ENCODE data around the gene MAMDC4. TPM values are rescaled to one million over a fixed set of nuclear protein-coding genes. Genes with fewer than 3 reads are reported as not detected.
"Not testable (repeated sequence)": the region's sequence is repeated elsewhere in the genome, so short reads cannot be mapped to it uniquely, and the experiment has no call there.

Gene MAMDC4
- total and polyA plus RNA-seq, 2 experiments from 2014 or later: 1.7 to 6.8 TPM

DNA sequence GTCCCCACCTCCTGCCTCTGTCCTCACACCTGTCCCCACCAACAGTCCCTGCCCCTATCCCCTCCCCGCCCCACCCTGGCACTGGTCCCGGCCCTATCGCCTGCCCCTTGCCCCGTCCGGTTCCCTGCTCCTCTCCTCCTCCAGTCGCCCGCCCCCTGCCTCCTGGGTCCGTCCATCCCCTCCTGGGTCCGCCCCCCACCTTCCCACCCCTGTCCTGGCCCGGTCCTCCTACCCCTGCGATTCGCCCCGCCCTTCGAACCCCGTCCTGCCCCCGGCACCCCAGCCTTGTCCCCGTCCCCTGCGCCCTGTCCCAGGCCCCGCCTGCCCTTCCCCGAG is 13.6 kb downstream of the MAMDC4 start (continued):
- no peak for TF ChIP-seq EZH2 (IDR thresholded peaks at IDR 0.05; ENCODE audit: low read depth, unreplicated experiment)
- no peak for TF ChIP-seq JUNB (IDR thresholded peaks at IDR 0.05; ENCODE audit: unreplicated experiment)
- TF ChIP-seq, protein P1, sequence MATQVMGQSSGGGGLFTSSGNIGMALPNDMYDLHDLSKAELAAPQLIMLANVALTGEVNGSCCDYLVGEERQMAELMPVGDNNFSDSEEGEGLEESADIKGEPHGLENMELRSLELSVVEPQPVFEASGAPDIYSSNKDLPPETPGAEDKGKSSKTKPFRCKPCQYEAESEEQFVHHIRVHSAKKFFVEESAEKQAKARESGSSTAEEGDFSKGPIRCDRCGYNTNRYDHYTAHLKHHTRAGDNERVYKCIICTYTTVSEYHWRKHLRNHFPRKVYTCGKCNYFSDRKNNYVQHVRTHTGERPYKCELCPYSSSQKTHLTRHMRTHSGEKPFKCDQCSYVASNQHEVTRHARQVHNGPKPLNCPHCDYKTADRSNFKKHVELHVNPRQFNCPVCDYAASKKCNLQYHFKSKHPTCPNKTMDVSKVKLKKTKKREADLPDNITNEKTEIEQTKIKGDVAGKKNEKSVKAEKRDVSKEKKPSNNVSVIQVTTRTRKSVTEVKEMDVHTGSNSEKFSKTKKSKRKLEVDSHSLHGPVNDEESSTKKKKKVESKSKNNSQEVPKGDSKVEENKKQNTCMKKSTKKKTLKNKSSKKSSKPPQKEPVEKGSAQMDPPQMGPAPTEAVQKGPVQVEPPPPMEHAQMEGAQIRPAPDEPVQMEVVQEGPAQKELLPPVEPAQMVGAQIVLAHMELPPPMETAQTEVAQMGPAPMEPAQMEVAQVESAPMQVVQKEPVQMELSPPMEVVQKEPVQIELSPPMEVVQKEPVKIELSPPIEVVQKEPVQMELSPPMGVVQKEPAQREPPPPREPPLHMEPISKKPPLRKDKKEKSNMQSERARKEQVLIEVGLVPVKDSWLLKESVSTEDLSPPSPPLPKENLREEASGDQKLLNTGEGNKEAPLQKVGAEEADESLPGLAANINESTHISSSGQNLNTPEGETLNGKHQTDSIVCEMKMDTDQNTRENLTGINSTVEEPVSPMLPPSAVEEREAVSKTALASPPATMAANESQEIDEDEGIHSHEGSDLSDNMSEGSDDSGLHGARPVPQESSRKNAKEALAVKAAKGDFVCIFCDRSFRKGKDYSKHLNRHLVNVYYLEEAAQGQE (IDR thresholded peaks at IDR 0.05; ENCODE audit: unreplicated experiment): no peak

DNA sequence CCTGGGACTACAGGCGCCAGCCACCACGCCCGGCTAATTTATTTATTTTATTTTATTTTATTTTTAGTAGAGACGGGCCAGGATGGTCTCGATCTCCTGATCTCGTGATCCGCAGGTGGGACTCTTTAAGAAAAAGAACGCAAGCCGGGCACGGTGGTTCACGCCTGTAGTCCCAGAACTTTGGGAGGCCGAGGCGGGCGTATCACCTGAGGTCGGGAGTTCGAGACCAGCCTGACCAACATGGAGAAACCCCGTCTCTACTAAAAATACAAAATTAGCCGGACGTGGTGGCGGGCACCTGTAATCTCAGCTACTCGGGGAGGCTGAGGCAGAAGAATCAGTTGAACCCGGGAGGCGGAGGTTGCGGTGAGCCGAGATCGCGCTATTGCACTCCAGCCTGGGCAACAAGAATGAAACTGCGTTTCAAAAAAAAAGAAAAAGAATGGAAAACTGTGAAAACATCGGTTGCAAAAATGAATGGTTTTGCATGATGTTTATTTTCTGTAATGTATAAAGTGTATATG is 14.8 kb downstream of the MAMDC4 start:
- H3K4me3 Mint-ChIP-seq: peak overlapping the region; percentile 58; the same call in 2 of the 3 replicates

DNA sequence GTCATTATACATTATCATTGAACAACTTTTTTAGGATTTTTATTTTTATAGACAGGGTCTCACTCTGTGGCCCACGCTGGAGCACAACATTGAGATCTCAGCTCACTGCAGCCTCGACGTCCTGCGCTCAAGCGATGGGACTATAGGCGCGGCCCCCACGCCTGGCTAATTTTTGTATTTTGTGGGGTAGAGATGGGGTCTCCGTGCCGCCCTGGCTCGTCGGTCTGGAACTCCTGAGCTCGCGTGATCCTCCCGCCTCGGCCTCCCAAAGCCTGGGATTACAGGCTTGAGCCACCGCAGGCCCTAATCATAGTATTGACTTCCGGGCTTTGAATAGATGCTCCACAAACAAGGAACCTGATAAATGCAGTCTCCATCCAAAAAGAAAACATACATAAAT is 15.3 kb downstream of the MAMDC4 start:
- Histone ChIP-seq H3K4me2 (no peak overlapping the region), H2AFZ (no peak overlapping the region), H4K20me1 (replicated peaks; ENCODE audit: insufficient read depth) (peaks cover 15% of the 10 kb centered on the region), H3K4me1 (ENCODE audit: insufficient read depth) (peaks cover 3% of the 10 kb centered on the region; the same call in 1 of the 2 replicates), H3K9me2 (ENCODE audit: insufficient read depth) (peaks cover 4% of the 10 kb centered on the region; the same call in 1 of the 2 replicates), H3K36me3 (ENCODE audit: insufficient read depth) (peaks cover 10% of the 10 kb centered on the region), H3K79me2 (replicated peaks; ENCODE audit: insufficient read depth) (peaks cover 21% of the 10 kb centered on the region), H3K4me3 (no peak overlapping the region), H3K27me3 (ENCODE audit: insufficient read depth) (no peaks in the 10 kb centered on the region), H3K27ac (ENCODE audit: low read depth) (no peak overlapping the region), H3F3A (replicated peaks; ENCODE audit: low read depth) (0 out of 2 replicates have a peak, but pooled peaks cover 2% of the 10 kb centered on the region)
- H3K36me3 Mint-ChIP-seq (ENCODE audit: low read depth): peaks cover 57% of the 10 kb centered on the region
- peaks cover 20% of the 10 kb centered on the region for H3K27me3 Mint-ChIP-seq (ENCODE audit: insufficient read depth, low read depth, poor library complexity)
- peak overlapping the region; percentile 46; the same call in 2 of the 3 replicates for H3K4me3 Mint-ChIP-seq
- peaks cover 52% of the 10 kb centered on the region for H3K9me3 Mint-ChIP-seq
- no peak for DNase-seq (ENCODE audit: low spot score)
- no peak overlapping the region for H3K27ac Mint-ChIP-seq
- peaks cover 5% of the 10 kb centered on the region for H3K4me1 Mint-ChIP-seq
- ATAC-seq: no peak
- TF ChIP-seq, protein P2, sequence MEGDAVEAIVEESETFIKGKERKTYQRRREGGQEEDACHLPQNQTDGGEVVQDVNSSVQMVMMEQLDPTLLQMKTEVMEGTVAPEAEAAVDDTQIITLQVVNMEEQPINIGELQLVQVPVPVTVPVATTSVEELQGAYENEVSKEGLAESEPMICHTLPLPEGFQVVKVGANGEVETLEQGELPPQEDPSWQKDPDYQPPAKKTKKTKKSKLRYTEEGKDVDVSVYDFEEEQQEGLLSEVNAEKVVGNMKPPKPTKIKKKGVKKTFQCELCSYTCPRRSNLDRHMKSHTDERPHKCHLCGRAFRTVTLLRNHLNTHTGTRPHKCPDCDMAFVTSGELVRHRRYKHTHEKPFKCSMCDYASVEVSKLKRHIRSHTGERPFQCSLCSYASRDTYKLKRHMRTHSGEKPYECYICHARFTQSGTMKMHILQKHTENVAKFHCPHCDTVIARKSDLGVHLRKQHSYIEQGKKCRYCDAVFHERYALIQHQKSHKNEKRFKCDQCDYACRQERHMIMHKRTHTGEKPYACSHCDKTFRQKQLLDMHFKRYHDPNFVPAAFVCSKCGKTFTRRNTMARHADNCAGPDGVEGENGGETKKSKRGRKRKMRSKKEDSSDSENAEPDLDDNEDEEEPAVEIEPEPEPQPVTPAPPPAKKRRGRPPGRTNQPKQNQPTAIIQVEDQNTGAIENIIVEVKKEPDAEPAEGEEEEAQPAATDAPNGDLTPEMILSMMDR (conservative IDR thresholded peaks at IDR 0.05; ENCODE audit: low read depth in 2 of 2): no peak
- TF ChIP-seq, protein P1 (IDR thresholded peaks at IDR 0.05; ENCODE audit: unreplicated experiment): no peak
- no peak for TF ChIP-seq ZNF331 (CRISPR knock-in tag; IDR thresholded peaks at IDR 0.05; ENCODE audit: low read depth)

More for the DNA sequence above, 14.8 kb downstream of the MAMDC4 start:
- H2AFZ ChIP-seq; H3K9me2 ChIP-seq (ENCODE audit: insufficient read depth); H3K4me1 ChIP-seq (ENCODE audit: insufficient read depth); H3K4me1 Mint-ChIP-seq; H3K27ac Mint-ChIP-seq; H3F3A ChIP-seq (replicated peaks; ENCODE audit: low read depth); H3K27ac ChIP-seq (ENCODE audit: low read depth); ATAC-seq; DNase-seq (ENCODE audit: low spot score); H3K27me3 ChIP-seq (ENCODE audit: insufficient read depth): not testable (repeated sequence)
- peaks cover 20% of the 10 kb centered on the region for H3K27me3 Mint-ChIP-seq (ENCODE audit: insufficient read depth, low read depth, poor library complexity)
- Histone ChIP-seq H3K4me2 (peak overlapping the region; percentile 57; the same call in 1 of the 2 replicates), H3K36me3 (ENCODE audit: insufficient read depth) (peaks cover 13% of the 10 kb centered on the region), H3K79me2 (replicated peaks; ENCODE audit: insufficient read depth) (peaks cover 21% of the 10 kb centered on the region), H4K20me1 (replicated peaks; ENCODE audit: insufficient read depth) (peaks cover 16% of the 10 kb centered on the region), H3K4me3 (peak overlapping the region; percentile 88; the same call in 1 of the 2 replicates)
- peaks cover 61% of the 10 kb centered on the region for H3K36me3 Mint-ChIP-seq (ENCODE audit: low read depth)
- peaks cover 47% of the 10 kb centered on the region for H3K9me3 Mint-ChIP-seq

Data from GM23338 (cell line).